ENCODE measurements around the gene RFX3.

DNA sequence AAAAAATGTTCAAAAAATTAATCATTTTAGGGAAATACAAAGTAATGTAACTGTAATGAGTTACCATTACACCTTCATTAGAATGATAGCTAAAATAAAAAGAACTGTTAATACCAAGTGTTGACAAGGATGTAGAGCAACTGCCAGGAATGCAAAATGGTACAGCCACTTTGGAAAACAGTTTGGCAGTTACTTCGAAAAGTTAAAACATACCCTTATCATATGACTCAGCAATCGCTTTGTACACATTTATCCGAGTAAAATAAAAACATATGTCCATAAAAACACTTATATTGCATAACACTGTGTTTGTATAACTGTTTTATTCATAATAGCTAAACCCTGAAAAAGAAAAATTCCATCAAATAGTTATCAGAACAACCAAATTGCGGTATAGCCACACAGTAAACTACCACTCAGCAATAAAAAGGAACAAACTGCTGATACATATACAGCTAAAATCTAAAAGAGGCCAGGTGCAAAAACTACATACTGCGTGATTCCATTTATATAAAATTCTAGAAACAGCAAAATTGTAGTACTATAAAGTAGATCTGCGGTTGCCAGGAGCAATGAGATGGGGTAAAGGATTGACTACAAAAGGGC, 61.7 kb downstream of the RFX3 start:
- TF ChIP-seq, protein P1, sequence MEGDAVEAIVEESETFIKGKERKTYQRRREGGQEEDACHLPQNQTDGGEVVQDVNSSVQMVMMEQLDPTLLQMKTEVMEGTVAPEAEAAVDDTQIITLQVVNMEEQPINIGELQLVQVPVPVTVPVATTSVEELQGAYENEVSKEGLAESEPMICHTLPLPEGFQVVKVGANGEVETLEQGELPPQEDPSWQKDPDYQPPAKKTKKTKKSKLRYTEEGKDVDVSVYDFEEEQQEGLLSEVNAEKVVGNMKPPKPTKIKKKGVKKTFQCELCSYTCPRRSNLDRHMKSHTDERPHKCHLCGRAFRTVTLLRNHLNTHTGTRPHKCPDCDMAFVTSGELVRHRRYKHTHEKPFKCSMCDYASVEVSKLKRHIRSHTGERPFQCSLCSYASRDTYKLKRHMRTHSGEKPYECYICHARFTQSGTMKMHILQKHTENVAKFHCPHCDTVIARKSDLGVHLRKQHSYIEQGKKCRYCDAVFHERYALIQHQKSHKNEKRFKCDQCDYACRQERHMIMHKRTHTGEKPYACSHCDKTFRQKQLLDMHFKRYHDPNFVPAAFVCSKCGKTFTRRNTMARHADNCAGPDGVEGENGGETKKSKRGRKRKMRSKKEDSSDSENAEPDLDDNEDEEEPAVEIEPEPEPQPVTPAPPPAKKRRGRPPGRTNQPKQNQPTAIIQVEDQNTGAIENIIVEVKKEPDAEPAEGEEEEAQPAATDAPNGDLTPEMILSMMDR (IDR thresholded peaks at IDR 0.05; ENCODE audit: poor library complexity) = no peak
- no peak for TF ChIP-seq EZH2 (IDR thresholded peaks at IDR 0.05; ENCODE audit: borderline replicate concordance)
- TF ChIP-seq EZH2phosphoT487 (IDR thresholded peaks at IDR 0.05; ENCODE audit: low read depth, severe bottlenecking, unreplicated experiment) = no peak
